Neutrophil (primary cell): ENCODE results near the gene MLLT3.

Experiments used
- H3K27ac ChIP-seq: fragments of 200-600 bp; sonication (generic); 2 replicates; pipeline ENCODE4 v1.5.1; 2016; ENCODE audit warnings: mild to moderate bottlenecking, moderate library complexity
- H3K27me3 ChIP-seq: fragments of 200-600 bp; sonication (generic); 2 replicates; pipeline ENCODE4 v1.6.0; 2016; ENCODE audit warnings: mild to moderate bottlenecking
- H3K36me3 ChIP-seq: fragments of 200-600 bp; sonication (generic); 2 replicates; pipeline ENCODE4 v1.5.1; 2017
- H3K4me1 ChIP-seq, 2 experiments: fragments of 200-600 bp in 1 of 2; sonication (generic) in 1 of 2; 1 replicate in 1 of 2; 2 replicates in 1 of 2; pipeline versions ENCODE4 v1.5.1 to v1.6.1; 2013 to 2016; ENCODE audit warnings: low read depth in 1 of 2, low read length in 1 of 2, mild to moderate bottlenecking in 1 of 2, moderate library complexity in 1 of 2; ENCODE audit not compliant: control insufficient read depth in 1 of 2, insufficient read depth in 1 of 2
- H3K4me3 ChIP-seq, 2 experiments: fragments of 200-600 bp in 1 of 2; sonication (generic) in 1 of 2; 1 replicate in 1 of 2; 2 replicates in 1 of 2; pipeline ENCODE4 v1.5.1; 2013 to 2016; ENCODE audit warnings: low read depth in 1 of 2, low read length in 1 of 2, mild to moderate bottlenecking in 1 of 2, moderate library complexity in 1 of 2
- H3K9me3 ChIP-seq: fragments of 200-600 bp; sonication (generic); 2 replicates; pipeline ENCODE4 v1.5.1; 2016
- CTCF ChIP-seq: fragments of 200-600 bp; sonication (generic); IDR thresholded peaks from 2 replicates; pipeline ENCODE4 v1.5.1; 2016; ENCODE audit warnings: antibody characterized with exemption

Gene MLLT3

DNA sequence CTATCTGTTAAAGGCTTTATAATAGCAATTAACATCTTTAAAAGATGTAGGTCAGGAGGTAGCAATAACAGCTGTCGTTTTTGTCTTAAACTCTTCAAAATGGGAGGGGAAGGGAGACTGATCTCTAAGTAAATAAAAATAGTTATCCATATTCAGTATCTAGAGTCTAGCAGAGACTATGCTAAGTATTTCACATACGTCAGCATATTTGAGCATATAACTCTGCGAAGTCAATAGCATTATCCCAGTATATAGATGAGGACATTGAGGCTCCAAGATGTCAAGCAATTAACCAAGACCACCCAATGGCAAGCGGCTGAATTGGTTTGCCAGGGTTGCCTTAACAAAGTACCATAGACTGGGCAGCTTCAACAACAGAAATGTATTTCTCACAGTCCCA lies 316.8 kb downstream of the MLLT3 start:
- no peaks in the 10 kb centered on the region for H3K27me3 ChIP-seq
- no peak for TF ChIP-seq CTCF

DNA sequence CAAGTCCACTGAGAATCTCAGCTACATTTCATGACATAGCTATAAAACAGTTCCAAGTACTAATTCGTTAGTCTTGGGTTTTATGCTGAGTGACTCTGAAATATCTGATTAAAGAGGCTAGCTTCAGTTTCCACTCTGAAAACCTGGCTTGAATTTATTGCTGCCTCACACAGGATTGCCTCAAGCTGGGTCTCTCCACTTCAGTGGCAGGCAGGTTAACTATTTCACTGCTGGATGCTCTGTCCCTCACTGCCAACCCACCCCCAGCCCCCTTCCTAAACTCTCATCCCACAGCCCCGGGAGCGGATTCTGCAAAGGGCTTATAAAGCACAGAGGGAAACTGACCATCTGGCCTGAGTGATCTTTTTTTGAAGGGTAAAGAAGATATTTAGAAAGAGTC lies 318.3 kb downstream of the MLLT3 start:
- Histone ChIP-seq H3K4me3 (no peak overlapping the region), H3K9me3 (no peaks in the 10 kb centered on the region), H3K27ac (no peak overlapping the region), H3K36me3 (no peaks in the 10 kb centered on the region), H3K27me3 (no peaks in the 10 kb centered on the region), H3K4me1 (no peaks in the 10 kb centered on the region)
- TF ChIP-seq CTCF: no peak

More for the DNA sequence above, 316.8 kb downstream of the MLLT3 start:
- no peaks in the 10 kb centered on the region for H3K4me1 ChIP-seq
- no peaks in the 10 kb centered on the region for H3K9me3 ChIP-seq
- H3K27ac ChIP-seq: no peak overlapping the region
- no peak overlapping the region for H3K4me3 ChIP-seq
- no peaks in the 10 kb centered on the region for H3K36me3 ChIP-seq

DNA sequence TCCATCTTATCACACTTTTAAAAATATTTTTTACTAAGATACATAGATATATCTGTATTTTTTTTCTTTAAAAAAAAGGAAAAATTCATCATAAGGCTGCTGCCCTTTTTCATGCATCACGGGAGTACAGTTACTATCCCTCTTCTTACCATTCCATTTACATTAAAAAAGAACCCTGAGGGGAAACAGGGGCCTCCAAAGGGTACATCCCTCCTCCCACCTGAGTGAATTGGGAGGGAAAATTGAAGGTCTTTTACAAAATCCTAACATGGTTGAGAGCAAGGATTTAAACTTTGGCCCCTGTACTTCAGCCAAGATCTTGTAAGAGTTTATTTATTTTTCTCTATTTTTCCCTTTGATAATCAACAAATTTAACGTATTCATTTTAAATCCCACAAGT lies 319.2 kb downstream of the MLLT3 start:
- Histone ChIP-seq H3K36me3 (no peaks in the 10 kb centered on the region), H3K27ac (no peak overlapping the region), H3K4me1 (no peaks in the 10 kb centered on the region), H3K27me3 (no peaks in the 10 kb centered on the region), H3K4me3 (no peak overlapping the region), H3K9me3 (no peaks in the 10 kb centered on the region)
- TF ChIP-seq CTCF: no peak

DNA sequence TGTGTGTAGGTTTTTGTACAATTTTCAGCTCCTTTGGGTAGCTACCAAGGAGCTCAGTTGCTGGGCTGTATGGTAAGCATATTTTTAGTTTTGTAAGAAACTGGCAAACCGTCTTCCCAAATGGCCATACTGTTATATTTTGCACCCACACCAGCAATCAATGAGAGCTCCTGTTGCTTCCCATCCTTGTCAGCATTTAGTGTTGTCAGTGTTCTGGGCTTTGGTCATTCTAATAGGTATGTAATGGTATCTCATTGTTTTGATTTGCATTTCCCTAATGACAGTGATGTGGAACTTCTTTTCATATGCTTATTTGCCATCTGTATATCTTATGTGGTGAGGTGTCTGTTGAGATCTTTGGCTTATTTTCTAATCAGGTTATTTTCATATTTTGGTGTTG lies 320.1 kb downstream of the MLLT3 start:
- no peak for TF ChIP-seq CTCF
- H3K27me3 ChIP-seq: no peaks in the 10 kb centered on the region
- H3K4me1 ChIP-seq: no peaks in the 10 kb centered on the region
- H3K9me3 ChIP-seq: no peaks in the 10 kb centered on the region
- no peak overlapping the region for H3K27ac ChIP-seq
- no peaks in the 10 kb centered on the region for H3K36me3 ChIP-seq
- H3K4me3 ChIP-seq: no peak overlapping the region

DNA sequence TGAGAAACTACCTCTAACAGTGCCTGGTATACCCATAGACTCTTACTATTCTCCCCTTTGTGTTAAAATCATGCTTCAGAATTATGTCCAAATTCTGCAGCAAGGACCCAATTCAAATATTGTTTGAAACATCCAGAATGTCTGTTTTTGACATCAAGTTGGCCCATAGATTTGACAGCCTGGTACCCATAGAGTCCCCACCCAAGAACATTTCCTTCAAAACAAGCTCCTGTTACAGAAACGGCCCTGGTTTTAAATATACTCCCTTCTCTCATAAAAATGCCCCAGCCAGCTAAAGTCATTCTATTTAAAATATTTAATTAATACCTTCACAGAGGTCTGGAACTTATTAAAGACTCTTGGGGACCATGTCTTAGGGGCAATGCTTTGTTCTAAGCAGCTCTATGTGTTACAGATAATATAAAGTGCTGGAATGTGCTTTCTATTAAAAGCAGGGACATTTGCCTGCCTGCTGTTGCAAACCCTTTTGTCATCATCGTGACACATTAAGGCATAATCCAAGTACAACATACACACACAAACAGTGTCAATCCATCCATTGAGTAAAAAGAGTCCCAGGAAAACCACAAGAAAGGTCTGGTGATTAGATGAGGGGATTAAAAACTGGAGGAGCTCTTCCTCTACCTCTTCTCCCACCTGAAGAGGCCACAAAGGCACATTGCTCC lies 321.7 kb downstream of the MLLT3 start:
- Histone ChIP-seq H3K36me3 (no peaks in the 10 kb centered on the region), H3K27me3 (no peaks in the 10 kb centered on the region), H3K9me3 (no peaks in the 10 kb centered on the region), H3K4me3 (no peak overlapping the region), H3K4me1 (no peaks in the 10 kb centered on the region), H3K27ac (no peak overlapping the region)
- no peak for TF ChIP-seq CTCF
